Lung (tissue), 12 donors: ENCODE measurements around the gene WFDC10A. TPM values are rescaled to one million over a fixed set of nuclear protein-coding genes. Genes with fewer than 3 reads are reported as not detected.

ENCODE experiments used
- ATAC-seq: fragments of 200-7000 bp; cut with Tn5 transposase; one replicate; pipeline ENCODE4 v1.9.1; 2020; ENCODE audit warnings: moderate number of reproducible peaks; ENCODE audit not compliant: insufficient read depth, low FRiP score
- DNase-seq, 3 donors: peaks; one replicate each; pipeline ENCODE4 v3.0.0-alpha.2; 2013 to 2017
- H3K27ac ChIP-seq, 2 donors: one replicate each; pipeline ENCODE4 v1.5.1; 2013; ENCODE audit warnings: mild to moderate bottlenecking in 2 of 2, moderate library complexity in 2 of 2, control low read depth in 1 of 2, inconsistent platforms in 1 of 2, low read depth in 1 of 2, low read length in 1 of 2
- H3K27me3 ChIP-seq, 3 donors: one replicate each; pipeline ENCODE4 v1.5.1; 2013; ENCODE audit warnings: low read length in 2 of 3; ENCODE audit not compliant: control insufficient read depth in 3 of 3, insufficient read depth in 3 of 3
- H3K36me3 ChIP-seq, 4 donors: one replicate each; pipeline ENCODE4 v1.5.1; 2013; ENCODE audit warnings: low read length in 4 of 4, mild to moderate bottlenecking in 1 of 4, moderate library complexity in 1 of 4; ENCODE audit not compliant: control insufficient read depth in 4 of 4, insufficient read depth in 4 of 4
- H3K4me1 ChIP-seq, 5 donors: one replicate each; pipeline ENCODE4 v1.5.1; 2013; ENCODE audit warnings: low read length in 5 of 5, mild to moderate bottlenecking in 2 of 5, moderate library complexity in 1 of 5; ENCODE audit not compliant: control insufficient read depth in 5 of 5, insufficient read depth in 5 of 5
- H3K4me3 ChIP-seq: one replicate; pipeline ENCODE4 v1.5.1; 2013; ENCODE audit warnings: mild to moderate bottlenecking, control low read depth, moderate library complexity
- H3K9ac ChIP-seq, 2 donors: one replicate each; pipeline ENCODE4 v1.5.1; 2013; ENCODE audit warnings: low read length in 2 of 2, control low read depth in 1 of 2; ENCODE audit not compliant: insufficient read depth in 1 of 2
- H3K9me3 ChIP-seq, 4 donors: one replicate each; pipeline ENCODE4 v1.5.1; 2013; ENCODE audit warnings: low read length in 3 of 4, mild to moderate bottlenecking in 1 of 4, moderate library complexity in 1 of 4; ENCODE audit not compliant: control insufficient read depth in 4 of 4, insufficient read depth in 3 of 4
- CTCF ChIP-seq: IDR thresholded peaks from 2 replicates; pipeline ENCODE4 v1.5.1; 2012; ENCODE audit warnings: mild to moderate bottlenecking; ENCODE audit errors: control extremely low read depth, extremely low read depth
- WGBS, 2 donors: extraction: QIAGEN DNeasy Blood & Tissue Kit; methylation state at CpG; one replicate each; pipeline ENCODE4 v1.1.7; 2013; 5-methylcytosine and 5-hydroxymethylcytosine counted together
- polyA plus RNA-seq, 2 donors: library from polyadenylated mRNA; stranded (reverse); fragments of 200-250 nt; gene quantifications; one replicate each; pipeline ENCODE4 v1.2.1, GENCODE V29; 2013
- total RNA-seq, 2 donors: library from RNA; depleted of rRNA in 1 of 2; stranded (reverse); fragments of >200 nt in 1 of 2; gene quantifications; one replicate each; pipeline ENCODE4 v1.2.1, GENCODE V29; 2014 to 2021
- donor health status: control.
- donor health status: control.
- donor health status: Bipolar disorder and iron deficiency.
- donor health status: healthy.
- donor health status: DM: yes; HTN: yes; CAD: no.

The WFDC10A gene
- total and polyA plus RNA-seq, 4 donors, result not detected

- Histone ChIP-seq H3K4me3 (no peak within 1 kb of the TSS), H3K4me1 (no peaks in the 10 kb centered on the region), H3K9ac (no peak within 1 kb of the TSS), H3K27me3 (no peaks in the 10 kb centered on the region), H3K9me3 (no peaks in the 10 kb centered on the region), H3K36me3 (no peaks in the 10 kb centered on the region), H3K27ac (no peak within 1 kb of the TSS)
- DNase-seq, result no peak
- 79 to 86% methylated on average over 1 of the region's 1 CpG for WGBS, 2 donors
- no peak for TF ChIP-seq CTCF
- no peak for ATAC-seq
These were observed 40.6 kb downstream of the WFDC10A start, which contains the start of gene WFDC11 for GRCh38 chr20:45670139-45670538. Gene WFDC11, minus strand, starts transcription at chr20:45670239. Its CDS starts 19,639 bp downstream, at chr20:45650600.

- no peaks in the 10 kb centered on the region for H3K27me3 ChIP-seq
- no peak overlapping the region for H3K4me3 ChIP-seq
- H3K27ac ChIP-seq, result no peak overlapping the region
- TF ChIP-seq CTCF, result no peak
- H3K36me3 ChIP-seq, result no peaks in the 10 kb centered on the region
- DNase-seq (no peak), ATAC-seq (no peak)
- no peak overlapping the region for H3K9ac ChIP-seq
- H3K4me1 ChIP-seq, result no peaks in the 10 kb centered on the region
- H3K9me3 ChIP-seq, result no peaks in the 10 kb centered on the region
These were observed 43.2 kb downstream of the WFDC10A start for GRCh38 chr20:45672765-45673164.

GRCh38 chr20:45679650-45680049 is 50.1 kb downstream of the WFDC10A start:
- H3K9me3 ChIP-seq, result peaks cover 0 to 16% (median 6%) of the 10 kb centered on the region in 4 donors
- DNase-seq (no peak), ATAC-seq (no peak)
- no peak overlapping the region for H3K4me3 ChIP-seq
- H3K36me3 ChIP-seq, result no peaks in the 10 kb centered on the region
- no peak overlapping the region for H3K27ac ChIP-seq
- H3K9ac ChIP-seq, result no peak overlapping the region
- no peaks in the 10 kb centered on the region for H3K4me1 ChIP-seq
- no peak for TF ChIP-seq CTCF
- no peaks in the 10 kb centered on the region for H3K27me3 ChIP-seq

Other genes starting within 250 kb of the WFDC10A start
- 10 to 100 TPM; 11.7 to 61.1 TPM for gene DBNDD2, start 221.4 kb upstream of the WFDC10A start, total RNA-seq
- 10 to 100 TPM; 54.6 to 75.4 TPM for gene DBNDD2, start 221.4 kb upstream of the WFDC10A start, polyA plus RNA-seq
- gene PIGT, start 213.6 kb upstream of the WFDC10A start, total RNA-seq, result 100 to 1,000 TPM in 1 of 2 donors, 10 to 100 TPM in 1; 33.6 to 107 TPM
- 10 to 100 TPM; 71.6 to 73.0 TPM for gene PIGT, start 213.6 kb upstream of the WFDC10A start, polyA plus RNA-seq
- 100 to 1,000 TPM in 1 of 2 donors, 10 to 100 TPM in 1; 62.8 to 499 TPM for gene WFDC2, start 160.0 kb upstream of the WFDC10A start, total RNA-seq
- gene WFDC2, start 160.0 kb upstream of the WFDC10A start, polyA plus RNA-seq, result 1,000 to 10,000 TPM in 1 of 2 donors, 100 to 1,000 TPM in 1; 547 to 1,020 TPM
- gene SPINT3, start 114.1 kb upstream of the WFDC10A start, total RNA-seq, result not detected
- under 1 TPM in 1 of 2 donors, not detected in 1; 0.18 TPM for gene SPINT3, start 114.1 kb upstream of the WFDC10A start, polyA plus RNA-seq
- 1 to 10 TPM in 1 of 2 donors, not detected in 1; 2.3 TPM for gene WFDC6, start 90.3 kb upstream of the WFDC10A start, total RNA-seq
- 1 to 10 TPM in 1 of 2 donors, under 1 TPM in 1; 0.24 to 1.0 TPM for gene WFDC6, start 90.3 kb upstream of the WFDC10A start, polyA plus RNA-seq
- 1 to 10 TPM in 1 of 2 donors, under 1 TPM in 1; 0.09 to 1.3 TPM for gene EPPIN, start 82.3 kb upstream of the WFDC10A start, total RNA-seq
- gene EPPIN, start 82.3 kb upstream of the WFDC10A start, polyA plus RNA-seq, result under 1 TPM; 0.13 to 0.53 TPM
- under 1 TPM in 1 of 2 donors, not detected in 1; 0.26 TPM for gene WFDC8, start 50.5 kb upstream of the WFDC10A start, total RNA-seq
- not detected for gene WFDC8, start 50.5 kb upstream of the WFDC10A start, polyA plus RNA-seq
- not detected for gene WFDC9, start 1.5 kb downstream of the WFDC10A start, total RNA-seq
- gene WFDC9, start 1.5 kb downstream of the WFDC10A start, polyA plus RNA-seq, result not detected
- not detected for gene WFDC11, start 40.5 kb downstream of the WFDC10A start, total RNA-seq
- not detected for gene WFDC11, start 40.5 kb downstream of the WFDC10A start, polyA plus RNA-seq
- under 1 TPM in 1 of 2 donors, not detected in 1; 0.17 TPM for gene WFDC13, start 72.3 kb downstream of the WFDC10A start, total RNA-seq
- gene WFDC13, start 72.3 kb downstream of the WFDC10A start, polyA plus RNA-seq, result under 1 TPM; 0.03 to 0.10 TPM
- 1 to 10 TPM in 1 of 2 donors, not detected in 1; 2.0 TPM for gene WFDC10B, start 75.3 kb downstream of the WFDC10A start, total RNA-seq
- 1 to 10 TPM; 1.5 to 2.0 TPM for gene WFDC10B, start 75.3 kb downstream of the WFDC10A start, polyA plus RNA-seq
- gene SPINT4, start 92.6 kb downstream of the WFDC10A start, total RNA-seq, result not detected
- not detected for gene SPINT4, start 92.6 kb downstream of the WFDC10A start, polyA plus RNA-seq
- 1 to 10 TPM; 1.8 to 3.6 TPM for gene WFDC3, start 162.1 kb downstream of the WFDC10A start, total RNA-seq
- gene WFDC3, start 162.1 kb downstream of the WFDC10A start, polyA plus RNA-seq, result 10 to 100 TPM; 11.4 to 20.9 TPM
- 10 to 100 TPM; 21.1 to 38.5 TPM for gene DNTTIP1, start 162.2 kb downstream of the WFDC10A start, total RNA-seq
- gene DNTTIP1, start 162.2 kb downstream of the WFDC10A start, polyA plus RNA-seq, result 10 to 100 TPM; 66.4 to 72.1 TPM
- gene UBE2C, start 182.9 kb downstream of the WFDC10A start, total RNA-seq, result 1 to 10 TPM; 2.5 to 3.9 TPM
- 10 to 100 TPM in 1 of 2 donors, 1 to 10 TPM in 1; 7.2 to 17.0 TPM for gene UBE2C, start 182.9 kb downstream of the WFDC10A start, polyA plus RNA-seq
- under 1 TPM in 1 of 2 donors, not detected in 1; 0.54 TPM for gene TNNC2, start 197.6 kb downstream of the WFDC10A start, total RNA-seq
- gene TNNC2, start 197.6 kb downstream of the WFDC10A start, polyA plus RNA-seq, result 1 to 10 TPM; 1.1 to 1.5 TPM
- gene SNX21, start 204.1 kb downstream of the WFDC10A start, total RNA-seq, result 10 to 100 TPM; 30.9 to 34.4 TPM
- gene SNX21, start 204.1 kb downstream of the WFDC10A start, polyA plus RNA-seq, result 10 to 100 TPM; 15.9 to 16.2 TPM
- 10 to 100 TPM; 24.7 to 29.7 TPM for gene ACOT8, start 227.7 kb downstream of the WFDC10A start, total RNA-seq
- 10 to 100 TPM; 34.0 to 34.3 TPM for gene ACOT8, start 227.7 kb downstream of the WFDC10A start, polyA plus RNA-seq
- gene ZSWIM3, start 227.9 kb downstream of the WFDC10A start, total RNA-seq, result 1 to 10 TPM; 3.7 to 5.2 TPM
- 1 to 10 TPM; 1.7 to 3.0 TPM for gene ZSWIM3, start 227.9 kb downstream of the WFDC10A start, polyA plus RNA-seq